SU-DHL-6 (cell line): ENCODE data around the gene KRT77.

Experiments used
- EZH2phosphoT487 ChIP-seq: fragments of 200-600 bp; sonication (generic), shearing (Covaris generic); conservative IDR thresholded peaks from 2 replicates; pipeline ENCODE4 v1.6.1; 2018; ENCODE audit warnings: mild to moderate bottlenecking, antibody characterized with exemption, low read length, moderate library complexity, mixed read lengths
- TF ChIP-seq, protein P1 (sequence below): fragments of 200-600 bp; sonication (generic); IDR thresholded peaks from one replicate; pipeline ENCODE4 v1.5.1; 2017; ENCODE audit warnings: antibody characterized with exemption, mild to moderate bottlenecking, low read length, moderate library complexity; ENCODE audit not compliant: insufficient read depth, poor library complexity, severe bottlenecking

DNA sequence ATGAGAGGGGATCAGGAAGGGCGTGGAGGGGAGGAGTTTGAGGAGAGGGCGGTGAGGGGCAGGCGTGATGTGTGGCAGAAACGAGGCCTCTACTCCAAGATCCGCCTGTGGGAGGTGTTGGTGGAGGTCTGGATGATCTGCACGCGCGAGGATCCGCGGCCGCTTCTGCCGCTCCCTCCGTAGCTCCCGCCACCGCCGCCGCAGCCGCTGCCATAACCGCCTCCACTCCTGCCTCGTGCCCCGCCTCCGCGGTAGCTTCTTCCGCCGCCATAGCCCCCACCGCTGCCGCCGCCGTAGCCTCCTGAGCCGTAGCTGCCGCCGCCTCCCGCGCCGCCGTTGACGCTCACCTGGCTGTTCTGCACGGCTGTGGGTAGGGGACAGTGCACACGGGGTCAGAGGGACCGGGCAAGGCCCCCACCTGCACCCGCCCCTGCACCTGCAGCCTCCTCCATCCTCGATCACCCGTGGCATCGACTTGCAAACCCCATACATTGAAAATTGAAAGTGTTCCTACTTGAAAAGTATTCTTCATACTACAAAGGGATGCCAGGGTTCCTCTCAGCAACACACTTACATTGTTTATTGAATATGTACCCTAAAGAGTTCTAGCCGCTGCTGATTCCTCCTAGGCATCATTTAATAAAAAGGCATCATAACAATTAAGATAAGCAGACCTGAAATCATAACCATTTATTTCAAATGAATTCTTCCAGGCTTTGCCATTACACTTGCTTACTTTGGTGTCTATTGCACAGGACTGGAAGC, 12.1 kb downstream of the KRT77 start:
- TF ChIP-seq, protein P1, sequence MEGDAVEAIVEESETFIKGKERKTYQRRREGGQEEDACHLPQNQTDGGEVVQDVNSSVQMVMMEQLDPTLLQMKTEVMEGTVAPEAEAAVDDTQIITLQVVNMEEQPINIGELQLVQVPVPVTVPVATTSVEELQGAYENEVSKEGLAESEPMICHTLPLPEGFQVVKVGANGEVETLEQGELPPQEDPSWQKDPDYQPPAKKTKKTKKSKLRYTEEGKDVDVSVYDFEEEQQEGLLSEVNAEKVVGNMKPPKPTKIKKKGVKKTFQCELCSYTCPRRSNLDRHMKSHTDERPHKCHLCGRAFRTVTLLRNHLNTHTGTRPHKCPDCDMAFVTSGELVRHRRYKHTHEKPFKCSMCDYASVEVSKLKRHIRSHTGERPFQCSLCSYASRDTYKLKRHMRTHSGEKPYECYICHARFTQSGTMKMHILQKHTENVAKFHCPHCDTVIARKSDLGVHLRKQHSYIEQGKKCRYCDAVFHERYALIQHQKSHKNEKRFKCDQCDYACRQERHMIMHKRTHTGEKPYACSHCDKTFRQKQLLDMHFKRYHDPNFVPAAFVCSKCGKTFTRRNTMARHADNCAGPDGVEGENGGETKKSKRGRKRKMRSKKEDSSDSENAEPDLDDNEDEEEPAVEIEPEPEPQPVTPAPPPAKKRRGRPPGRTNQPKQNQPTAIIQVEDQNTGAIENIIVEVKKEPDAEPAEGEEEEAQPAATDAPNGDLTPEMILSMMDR = no peak
- TF ChIP-seq EZH2phosphoT487 = no peak
